GM19193 (cell line): ENCODE measurements around the gene NBEAL2.

ENCODE experiments used
- POLR2A ChIP-seq: IDR thresholded peaks from 4 replicates; pipeline ENCODE4 v1.6.1; 2011; ENCODE audit not compliant: insufficient read depth, insufficient read length; ENCODE audit errors: extremely low read depth

NBEAL2 gene

GRCh38 chr3:47011371-47011770 is 31.9 kb downstream of the NBEAL2 start:
- no peak for TF ChIP-seq POLR2A

GRCh38 chr3:47012342-47013230 is 33.1 kb downstream of the NBEAL2 start:
- TF ChIP-seq POLR2A: no peak

DNA sequence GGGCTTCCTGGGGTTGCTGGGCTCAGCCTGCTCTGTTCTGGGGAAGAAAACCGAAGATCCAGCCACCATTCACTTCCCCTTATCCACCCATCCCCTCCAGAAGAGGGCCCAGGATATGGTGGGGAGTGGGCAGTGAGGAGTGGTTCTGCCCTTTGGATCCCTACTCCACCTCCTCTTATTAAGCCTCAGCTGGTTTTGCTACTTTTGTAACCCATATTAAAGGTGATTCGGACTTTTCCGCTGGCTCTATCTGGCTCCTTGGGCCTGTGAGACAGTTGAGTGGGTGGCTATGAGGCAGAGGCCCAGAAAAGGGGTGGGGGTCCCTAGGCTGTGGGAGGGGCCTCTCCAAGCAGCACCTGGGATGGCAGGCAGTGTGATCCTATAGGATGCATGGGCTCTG is 33.8 kb downstream of the NBEAL2 start:
- TF ChIP-seq POLR2A: no peak

GRCh38 chr3:47014036-47014435 is 34.6 kb downstream of the NBEAL2 start:
- TF ChIP-seq POLR2A: no peak

- TF ChIP-seq POLR2A: no peak
Observed at GRCh38 chr3:47015151-47015550, 35.7 kb downstream of the NBEAL2 start.

GRCh38 chr3:47016086-47016933 is 36.8 kb downstream of the NBEAL2 start:
- no peak for TF ChIP-seq POLR2A

GRCh38 chr3:47016934-47017435 is 37.5 kb downstream of the NBEAL2 start:
- TF ChIP-seq POLR2A: no peak

DNA sequence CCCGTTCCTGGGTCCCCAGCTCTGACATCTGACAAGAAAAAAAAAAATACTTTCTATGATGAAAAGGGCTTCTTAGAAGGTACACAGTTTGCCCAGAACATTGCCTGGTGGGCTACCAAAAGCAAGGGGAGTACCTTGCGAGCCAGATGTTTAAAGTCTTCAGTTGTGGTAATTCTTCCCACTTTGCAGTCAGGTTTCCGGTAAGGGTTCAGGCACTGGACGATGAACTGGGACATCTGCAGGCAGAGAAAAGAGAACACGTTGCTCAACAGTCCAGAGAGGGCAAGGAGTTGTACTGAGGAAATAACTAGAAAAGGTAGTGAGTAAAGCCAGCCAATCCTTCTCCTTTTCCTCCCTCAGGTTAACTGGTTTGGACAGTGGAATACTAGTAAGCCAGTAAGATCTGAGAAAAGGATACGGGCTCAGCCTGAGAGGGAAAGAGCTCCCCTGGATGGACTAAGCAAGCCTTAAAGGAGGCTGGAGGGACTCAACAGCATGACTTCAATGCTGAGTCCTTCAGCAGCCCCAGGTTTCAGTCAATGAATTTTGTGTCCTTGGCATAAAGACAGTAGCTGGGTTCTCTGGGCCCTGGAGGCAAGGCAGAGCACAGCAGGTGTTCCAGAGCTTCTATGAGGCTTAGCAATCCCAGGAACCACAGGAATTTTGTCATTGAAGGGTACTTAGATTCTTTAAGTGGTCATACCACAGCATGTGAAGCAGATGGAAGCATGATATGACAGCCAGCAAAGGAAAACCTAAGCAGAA is 38.2 kb downstream of the NBEAL2 start:
- no peak for TF ChIP-seq POLR2A

- no peak for TF ChIP-seq POLR2A
Observed at GRCh38 chr3:47018269-47018611, 38.8 kb downstream of the NBEAL2 start.

GRCh38 chr3:47019201-47019600 is 39.7 kb downstream of the NBEAL2 start:
- TF ChIP-seq POLR2A: no peak

GRCh38 chr3:47020311-47020710 is 40.8 kb downstream of the NBEAL2 start:
- no peak for TF ChIP-seq POLR2A

DNA sequence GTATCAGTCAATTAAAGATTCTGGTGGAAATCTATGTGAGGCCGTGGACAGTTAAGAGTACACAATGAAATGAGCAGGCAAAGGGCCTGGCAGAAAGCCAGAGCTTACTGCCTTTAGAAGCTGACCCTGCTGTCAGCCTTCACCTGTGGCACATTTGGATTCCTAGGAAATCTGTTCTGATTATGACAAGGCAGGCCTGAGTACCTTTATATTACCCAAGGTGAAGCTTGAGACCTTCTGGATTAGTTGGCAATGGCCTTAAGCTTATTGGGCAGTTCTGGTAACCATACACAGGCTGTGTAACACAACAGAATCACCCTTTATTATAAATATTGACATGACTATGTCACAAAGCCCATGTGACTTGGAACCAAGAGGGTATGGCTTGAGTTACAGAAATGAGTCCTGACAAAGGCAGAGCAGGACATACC is 43.2 kb downstream of the NBEAL2 start:
- no peak for TF ChIP-seq POLR2A

DNA sequence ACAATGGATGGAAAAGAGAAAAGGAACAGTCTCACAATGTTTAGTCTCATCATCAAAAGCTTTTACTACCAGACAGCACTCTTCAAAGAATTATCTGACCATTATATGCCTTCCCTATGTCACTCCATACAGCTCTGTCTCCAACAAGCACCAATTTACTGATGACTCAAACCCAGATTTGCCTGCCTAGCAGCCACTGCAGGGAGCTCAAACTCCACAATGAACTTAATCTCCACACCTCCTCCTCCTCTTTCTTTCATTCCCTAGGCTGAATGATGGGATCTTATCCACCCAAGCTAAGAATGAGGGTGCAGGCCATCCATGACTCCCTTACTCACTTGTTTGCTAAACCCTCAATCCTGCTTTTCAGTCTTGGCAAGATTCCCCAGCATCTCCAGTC is 45.5 kb downstream of the NBEAL2 start:
- no peak for TF ChIP-seq POLR2A

GRCh38 chr3:47028146-47028545 is 48.7 kb downstream of the NBEAL2 start:
- no peak for TF ChIP-seq POLR2A

DNA sequence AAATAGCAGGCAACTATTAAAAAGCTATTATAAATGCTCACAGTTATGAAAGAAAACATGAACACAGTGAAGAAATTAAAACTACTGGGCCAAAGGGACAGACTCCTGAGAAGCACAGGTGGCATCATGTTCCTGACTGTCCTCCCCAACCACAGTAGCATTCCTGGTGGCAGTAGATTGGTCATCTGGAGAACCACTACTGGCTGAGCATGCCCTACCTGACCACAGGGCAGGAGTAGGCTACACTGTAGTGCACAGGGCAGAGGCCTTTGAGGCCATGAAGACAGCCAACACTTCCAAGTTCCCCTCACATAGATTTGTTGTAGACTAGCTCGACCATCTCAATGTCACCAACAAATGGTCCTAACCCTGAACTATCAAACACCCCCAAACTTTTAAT is 49.2 kb downstream of the NBEAL2 start:
- TF ChIP-seq POLR2A: no peak
